Fibroblast of skin of abdomen (primary cell): ENCODE measurements around the gene PER1.
"Not testable (repeated sequence)": the region's sequence is repeated elsewhere in the genome, so short reads cannot be mapped to it uniquely, and the experiment has no call there.

Source experiments
- DNase-seq: peaks from one replicate; pipeline ENCODE4 v3.0.0-alpha.2; 2013

Gene PER1

DNA sequence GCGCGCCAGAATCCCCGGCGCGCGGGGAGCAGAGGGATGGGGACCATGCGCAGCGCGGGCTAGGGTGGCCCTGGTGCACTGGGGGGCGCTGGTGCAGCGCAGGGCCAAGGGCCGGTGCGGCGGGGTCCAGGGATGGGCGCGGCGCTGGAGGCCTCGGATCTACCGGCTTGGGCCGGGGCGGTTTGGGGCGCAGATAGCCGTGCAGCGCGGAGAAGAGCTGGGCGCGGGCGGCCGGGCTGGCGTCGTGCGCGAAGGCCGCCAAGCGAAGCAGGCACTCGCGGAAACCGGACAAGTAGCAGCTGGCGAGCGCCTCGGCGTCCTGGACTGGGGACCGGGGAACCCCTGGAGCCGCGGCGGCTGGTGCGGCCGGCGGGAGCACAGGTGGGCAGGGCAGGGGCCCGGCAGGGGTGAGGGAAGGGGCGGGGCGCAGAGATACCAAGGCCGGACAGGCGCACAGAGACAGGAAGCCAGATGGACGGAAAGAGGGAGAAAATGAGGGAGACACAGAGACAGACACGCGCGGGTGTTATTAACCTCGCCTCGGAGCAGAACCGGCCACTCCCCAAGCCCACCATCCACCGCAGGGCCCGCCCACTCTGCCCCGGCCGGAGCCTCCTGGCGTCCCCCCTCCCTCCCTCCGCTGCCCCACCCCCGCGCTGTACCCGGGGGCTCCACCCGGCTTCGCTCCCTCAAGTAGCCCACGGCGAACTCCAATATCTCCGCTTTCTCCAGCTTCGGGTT is 30.4 kb downstream of the PER1 start:
- peak; percentile 61 for DNase-seq

GRCh38 chr17:8121407-8121680 is 30.9 kb downstream of the PER1 start:
- DNase-seq = no peak

GRCh38 chr17:8120520-8121406 is 31.4 kb downstream of the PER1 start:
- peak; percentile 76 for DNase-seq

DNA sequence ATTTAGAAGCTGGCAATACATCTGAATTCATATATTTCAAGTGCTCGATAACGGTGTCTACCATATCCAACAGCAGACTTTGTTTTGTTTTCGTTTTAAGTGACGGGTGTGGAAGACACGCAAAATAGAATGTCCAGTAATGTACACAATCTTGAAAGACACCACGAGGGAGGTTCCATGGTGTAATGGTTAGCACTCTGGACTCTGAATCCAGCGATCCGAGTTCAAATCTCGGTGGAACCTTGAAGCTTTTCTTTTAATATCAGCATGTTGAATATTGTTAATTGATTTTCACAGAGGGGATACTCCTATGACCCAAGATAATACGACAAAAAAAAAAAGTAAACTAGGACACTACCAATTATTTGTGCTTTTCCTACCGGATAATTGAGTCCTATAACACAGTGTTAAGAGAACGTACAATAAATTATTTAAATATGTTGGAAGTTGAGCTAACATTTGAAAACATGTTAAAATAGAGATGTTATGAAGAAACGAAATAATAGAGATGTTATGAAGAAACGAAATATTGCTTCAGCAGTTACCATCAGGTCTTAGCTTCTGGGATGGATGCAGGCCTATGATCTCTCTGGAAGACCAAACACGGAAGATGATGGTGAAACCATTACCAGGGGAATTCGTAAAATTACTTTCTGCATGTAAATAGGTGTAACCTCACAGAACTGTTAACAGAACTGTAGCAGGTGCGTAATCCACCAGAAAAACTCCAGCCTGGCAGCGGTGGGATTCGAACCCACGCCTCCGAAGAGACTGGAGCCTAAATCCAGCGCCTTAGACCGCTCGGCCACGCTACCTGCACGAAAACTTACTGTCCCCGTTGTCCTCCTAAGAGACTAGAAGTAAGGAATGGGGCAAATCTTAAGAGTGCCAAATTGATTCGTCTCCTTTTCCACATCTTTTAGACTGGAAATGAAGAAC is 32.4 kb downstream of the PER1 start:
- peak; percentile 94 for DNase-seq

DNA sequence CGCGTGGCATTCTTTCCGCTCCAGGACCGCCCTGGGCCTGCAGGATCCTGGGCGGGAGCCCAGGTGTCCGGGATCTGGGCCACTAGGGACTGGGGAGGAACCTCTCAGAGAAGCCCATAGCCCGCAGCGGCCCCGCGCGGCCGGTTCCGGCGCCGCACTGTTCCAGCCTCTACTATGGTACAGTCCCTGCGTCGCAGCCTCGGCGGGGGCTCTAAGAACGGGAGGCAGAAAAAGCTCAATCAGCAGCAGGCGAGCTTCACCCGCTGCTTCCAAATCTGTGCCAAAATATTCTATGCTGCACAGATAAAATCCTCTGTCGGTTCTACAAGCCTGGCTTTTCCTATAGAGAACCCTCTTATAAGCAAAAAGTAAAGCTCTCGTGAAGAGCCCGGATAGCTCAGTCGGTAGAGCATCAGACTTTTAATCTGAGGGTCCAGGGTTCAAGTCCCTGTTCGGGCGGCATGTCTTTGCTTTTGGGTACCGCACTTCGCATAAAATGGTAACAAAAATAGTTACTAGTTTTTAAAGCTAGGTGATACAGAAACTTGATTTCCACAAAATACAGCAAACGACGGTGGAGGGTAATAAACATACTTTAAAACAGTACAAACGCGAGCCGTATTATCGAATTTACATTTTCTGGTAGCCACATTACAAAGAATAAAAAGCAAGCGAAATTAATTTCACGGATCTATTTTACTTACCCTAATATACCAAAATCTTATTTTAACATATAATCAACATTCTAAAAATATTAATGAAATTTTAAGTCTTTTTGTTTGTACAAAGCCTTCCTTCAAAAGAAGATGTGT is 33.2 kb downstream of the PER1 start:
- peak; percentile 85 for DNase-seq

- DNase-seq = no peak
Observed at GRCh38 chr17:8117980-8118768, 34.0 kb downstream of the PER1 start, which contains the start of gene ALOXE3. Gene ALOXE3, minus strand, starts transcription at chr17:8118514. Its CDS starts 524 bp downstream, at chr17:8117990.

- no peak for DNase-seq
Observed at GRCh38 chr17:8117367-8117979, 34.7 kb downstream of the PER1 start.

DNA sequence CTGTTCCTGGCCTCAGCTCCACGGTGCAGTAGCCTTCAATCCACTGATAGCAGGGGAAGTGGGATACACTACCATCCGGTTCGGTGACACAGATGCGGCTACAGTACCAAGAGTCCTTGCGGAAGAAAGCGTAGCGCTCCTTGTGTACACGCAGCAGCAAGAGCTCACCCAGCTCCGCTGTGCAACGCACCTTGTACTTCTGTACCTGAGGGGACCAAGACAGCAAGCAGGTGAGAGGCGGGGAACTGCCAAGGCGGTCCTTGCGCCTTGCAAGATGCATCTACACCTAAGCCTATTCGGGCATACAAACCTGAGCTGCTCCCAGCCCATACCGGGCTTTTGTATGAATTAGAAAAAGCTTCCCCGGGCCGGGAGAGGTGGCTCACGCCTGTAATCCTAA is 35.4 kb downstream of the PER1 start:
- no peak for DNase-seq

DNA sequence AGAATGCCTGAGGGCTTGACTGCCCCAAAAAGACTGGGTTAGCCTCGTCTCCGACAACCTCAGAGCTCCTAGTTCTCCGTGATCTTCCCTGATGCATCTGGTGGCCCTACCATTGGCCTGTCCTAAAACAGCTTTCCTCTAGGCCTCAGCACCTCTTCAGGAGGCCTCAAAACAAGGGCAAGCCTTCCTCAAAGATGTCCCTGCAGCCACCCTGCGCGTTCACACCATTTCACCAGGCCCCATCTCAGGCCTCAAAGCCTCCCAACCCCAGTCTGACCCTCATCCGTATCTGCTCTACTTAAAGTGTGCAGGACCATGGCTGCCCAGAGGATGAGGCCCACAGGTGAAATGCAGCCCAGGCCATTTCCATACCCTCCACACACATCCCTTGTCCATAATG is 41.3 kb downstream of the PER1 start:
- DNase-seq = no peak

DNA sequence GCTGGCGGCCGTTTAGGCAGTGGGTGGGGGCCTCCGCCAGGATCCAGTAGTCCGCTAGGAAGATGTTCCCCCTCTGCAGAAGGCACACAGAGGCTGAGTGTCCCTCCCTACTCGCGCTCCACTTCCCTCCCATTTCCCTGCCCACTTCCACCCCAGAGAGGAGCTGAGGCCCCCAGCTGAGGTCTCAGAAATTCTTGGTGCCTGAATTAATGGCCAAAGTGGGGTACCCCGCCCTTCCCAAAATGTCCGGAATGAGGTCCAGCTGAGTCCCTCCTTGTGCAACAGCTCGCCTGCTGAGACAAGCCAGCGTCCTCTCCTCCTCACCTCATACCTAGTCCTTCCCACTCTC is 41.8 kb downstream of the PER1 start:
- DNase-seq = no peak

DNA sequence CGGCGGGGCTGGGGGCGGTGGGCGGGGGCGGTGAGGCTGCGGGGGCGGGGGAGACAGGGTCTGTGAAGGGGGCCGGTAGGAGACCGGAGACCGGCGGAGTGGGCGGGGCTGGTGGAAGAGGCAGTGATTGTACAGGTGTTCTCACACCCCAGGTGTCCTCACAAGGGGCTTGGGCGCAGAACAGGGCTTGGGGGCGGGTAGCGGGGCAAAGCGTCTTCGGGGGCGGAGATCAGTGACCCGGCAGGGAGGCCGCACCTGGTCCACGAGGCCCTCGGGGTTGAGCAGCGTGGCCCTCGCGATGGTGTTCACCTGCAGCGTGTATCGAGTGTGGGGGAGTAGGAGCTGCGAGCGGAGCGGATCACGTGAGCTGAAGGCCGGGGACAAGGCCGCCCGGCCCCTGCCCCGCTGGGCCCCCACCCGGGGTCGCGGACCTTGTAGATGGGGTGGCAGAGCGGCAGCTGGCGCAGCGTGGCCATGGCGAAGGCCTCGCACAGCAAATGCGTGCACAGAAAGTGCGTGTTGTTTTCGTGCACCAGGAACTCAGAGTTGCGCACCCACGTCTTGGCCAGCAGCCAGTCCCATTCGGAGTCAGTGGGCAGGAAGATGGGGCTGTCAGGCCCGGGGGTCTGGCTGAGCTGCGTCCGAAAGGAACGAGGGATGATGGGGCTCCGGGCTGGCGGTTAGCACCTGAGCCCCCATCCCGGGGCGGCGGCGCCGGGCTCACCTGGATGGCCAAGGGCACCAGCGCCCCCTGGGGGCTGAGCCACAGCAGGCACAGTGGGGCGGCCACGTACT is 42.3 kb downstream of the PER1 start:
- DNase-seq = no peak

DNA sequence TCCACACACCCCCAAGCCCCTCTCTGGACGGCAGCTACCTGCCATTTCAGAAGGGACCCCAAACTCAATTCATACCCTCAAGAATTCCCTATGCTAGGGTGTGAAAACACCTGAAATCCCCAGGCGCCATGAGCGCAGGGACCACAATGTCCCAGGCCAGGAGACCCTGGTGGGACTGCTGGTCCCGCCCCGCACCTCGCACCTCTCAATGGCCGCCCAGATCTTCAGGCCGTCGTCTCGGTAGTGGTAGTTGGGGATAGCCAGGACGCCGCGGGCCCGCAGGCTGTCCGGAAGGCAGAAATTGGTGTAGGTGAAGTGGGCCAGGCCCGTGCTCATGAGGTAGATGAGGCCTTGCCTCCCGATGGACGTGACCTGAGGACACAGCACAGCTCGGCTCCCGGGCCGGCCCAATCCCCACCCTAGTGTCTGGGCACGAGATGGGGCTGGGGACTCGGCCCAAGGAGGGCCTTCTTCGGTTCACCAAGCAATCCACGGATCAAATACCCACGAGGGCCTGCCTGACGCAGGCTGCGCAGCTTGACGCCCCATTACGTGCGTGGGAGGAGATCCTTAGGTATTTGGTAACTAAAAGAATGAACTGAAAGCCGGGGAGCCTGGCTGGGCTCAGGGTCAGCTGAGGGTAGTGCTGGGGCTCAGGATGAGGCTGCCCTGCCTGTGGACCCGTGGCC is 43.1 kb downstream of the PER1 start:
- DNase-seq = no peak

DNA sequence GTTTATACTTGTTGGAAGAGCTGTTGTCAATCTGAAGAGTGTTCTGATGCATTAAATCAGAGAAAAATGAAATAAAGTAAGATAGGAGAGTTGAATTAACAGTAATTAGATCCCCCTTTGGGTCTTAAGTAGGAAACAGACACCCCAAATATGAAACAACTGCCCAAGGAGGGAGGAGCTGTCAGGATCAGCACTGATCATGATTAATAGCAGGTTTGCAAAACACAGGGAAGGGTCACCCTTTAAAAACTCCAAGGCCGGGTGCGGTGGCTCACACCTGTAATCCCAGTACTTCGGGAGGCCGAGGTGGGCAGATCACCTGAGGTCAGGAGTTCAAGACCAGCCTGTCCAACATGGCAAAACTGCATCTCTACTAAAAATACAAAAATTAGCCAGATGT is 45.2 kb downstream of the PER1 start:
- DNase-seq = not testable (repeated sequence)

- DNase-seq = peak; percentile 26
Observed at GRCh38 chr17:8105957-8106398, 46.2 kb downstream of the PER1 start.

DNA sequence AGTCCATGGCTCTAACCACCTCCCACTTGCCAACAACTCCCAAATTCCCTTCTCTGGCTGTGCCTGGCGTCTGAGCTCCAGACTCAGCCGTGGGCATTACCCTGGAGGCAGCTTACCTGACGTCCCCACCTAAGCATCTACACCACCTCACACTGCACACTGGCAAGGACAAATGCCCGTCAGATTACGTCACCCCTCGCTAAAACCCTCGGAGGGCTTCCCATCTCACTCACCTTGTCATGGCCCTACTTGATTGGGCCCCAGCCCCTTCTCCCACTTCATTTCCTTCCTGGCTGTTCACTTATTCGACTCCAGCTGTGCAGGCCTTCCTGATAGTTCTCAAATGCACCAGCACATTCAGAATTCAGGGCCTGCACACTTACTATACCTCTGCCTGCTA is 47.3 kb downstream of the PER1 start:
- no peak for DNase-seq

GRCh38 chr17:8103549-8103948 is 48.7 kb downstream of the PER1 start:
- DNase-seq = no peak

- no peak for DNase-seq
Observed at GRCh38 chr17:8101721-8102120, 50.5 kb downstream of the PER1 start.

- DNase-seq = no peak
Observed at GRCh38 chr17:8100763-8101162, 51.4 kb downstream of the PER1 start.

GRCh38 chr17:8100111-8100510 is 52.1 kb downstream of the PER1 start:
- no peak for DNase-seq
